ENCODE measurements around the gene WNT5B.
"Not testable (repeated sequence)": the region's sequence is repeated elsewhere in the genome, so short reads cannot be mapped to it uniquely, and the experiment has no call there.

WNT5B gene

DNA sequence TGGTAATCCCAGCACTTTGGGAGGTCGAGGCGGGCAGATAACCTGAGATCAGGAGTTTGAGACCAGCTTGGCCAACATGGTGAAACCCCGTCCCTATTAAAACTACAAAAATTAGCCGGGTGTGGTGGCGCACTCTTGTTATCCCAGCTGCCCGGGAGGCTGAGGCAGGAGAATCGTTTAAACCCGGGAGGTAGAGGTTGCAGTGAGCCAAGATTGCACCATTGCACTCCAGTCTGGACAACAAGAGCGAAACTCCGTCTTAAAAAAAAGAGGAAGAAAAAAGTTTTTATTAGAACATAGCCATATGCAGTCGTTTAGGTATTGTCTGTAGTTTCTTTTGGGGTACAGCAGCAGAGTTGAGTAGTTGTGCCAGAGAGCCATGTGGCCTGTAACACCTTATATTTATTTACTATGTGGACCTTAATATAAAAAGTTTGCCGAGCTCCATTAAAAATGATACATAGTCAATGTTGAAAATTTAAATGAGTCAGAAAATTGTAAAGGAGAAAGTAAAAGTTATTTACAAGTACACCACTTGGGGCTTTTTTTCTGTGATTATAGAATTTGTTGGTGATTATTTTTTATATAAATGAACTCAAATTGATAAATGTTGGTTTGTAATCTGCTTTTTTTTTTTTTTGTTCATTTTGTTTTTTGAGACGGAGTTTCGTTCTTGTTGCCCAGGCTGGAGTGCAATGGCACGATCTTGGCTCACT lies 64.0 kb downstream of the WNT5B start:
- no peak for DNase-seq

DNA sequence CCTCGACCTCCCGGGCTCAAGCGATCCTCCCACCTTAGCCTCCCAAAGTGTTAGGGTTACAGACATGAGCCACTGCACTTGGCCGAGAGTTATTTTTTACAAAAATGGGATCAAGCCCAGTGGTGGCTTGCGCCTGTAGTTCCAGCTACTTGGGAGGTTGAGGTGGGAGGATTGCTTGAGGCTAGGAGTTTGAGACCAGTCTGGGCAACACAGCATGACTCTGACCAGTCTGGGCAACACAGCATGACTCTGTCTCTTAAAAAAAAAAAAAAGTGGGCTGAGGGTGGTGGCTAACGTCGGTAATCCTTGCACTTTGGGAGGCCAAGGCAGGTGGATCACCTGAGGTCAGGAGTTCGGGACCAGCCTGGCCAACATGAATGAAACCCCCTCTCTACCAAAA lies 66.1 kb downstream of the WNT5B start:
- DNase-seq, result not testable (repeated sequence)

DNA sequence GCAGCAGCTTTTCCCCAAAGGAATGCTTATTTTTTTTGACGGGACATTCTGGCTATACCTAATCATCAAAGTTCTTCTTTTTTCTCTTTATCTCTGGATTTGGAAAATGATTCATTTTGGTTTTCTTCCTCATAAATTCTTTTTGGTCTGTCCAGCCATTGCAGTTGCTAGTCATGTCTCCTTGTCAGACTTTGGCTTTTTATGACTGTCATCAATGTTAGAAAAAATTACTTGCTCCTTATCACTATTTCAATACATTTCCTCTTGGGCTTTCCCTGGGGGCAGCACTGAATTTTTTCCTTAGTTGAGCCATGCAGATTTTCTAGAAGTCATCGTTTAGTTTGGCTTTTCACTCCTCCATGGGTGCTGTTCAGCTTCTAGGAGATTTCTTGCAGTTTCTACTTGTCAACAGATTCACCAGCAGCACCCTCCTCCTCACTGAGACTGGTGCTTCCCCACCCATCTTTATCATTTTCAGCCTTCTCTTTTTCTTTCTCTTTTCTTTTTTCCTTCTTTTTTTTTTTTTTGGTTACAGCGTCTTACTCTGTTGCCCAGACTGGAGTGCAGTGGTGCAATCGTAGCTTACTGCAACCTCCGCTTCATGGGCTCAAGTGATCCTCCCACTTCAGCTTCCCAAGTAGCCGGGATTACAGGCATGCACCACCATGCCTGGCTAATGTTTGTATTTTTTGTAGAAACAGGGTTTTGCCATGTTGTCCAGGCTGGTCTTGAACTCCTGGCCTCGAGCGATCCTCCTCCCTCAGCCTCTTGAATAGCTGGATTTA lies 67.0 kb downstream of the WNT5B start:
- DNase-seq, result no peak

DNA sequence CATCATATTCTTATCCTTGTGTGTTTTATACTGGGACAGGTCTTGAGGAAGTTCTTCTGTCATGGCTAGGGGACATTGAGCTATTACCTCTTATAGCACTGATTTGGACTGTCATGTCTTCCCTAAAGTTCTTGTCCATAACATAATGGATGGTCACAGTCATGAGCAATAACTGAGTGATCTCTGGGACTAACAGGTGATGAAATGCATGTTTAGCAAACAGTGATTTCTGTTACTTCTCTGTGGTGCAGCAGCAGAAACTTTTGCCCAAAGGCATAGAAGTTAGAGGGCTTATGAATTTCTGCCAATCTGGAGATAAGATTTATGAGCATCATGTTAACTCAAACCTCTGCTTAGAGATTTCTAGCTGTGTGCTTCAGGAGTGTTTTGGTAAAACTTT lies 67.8 kb downstream of the WNT5B start:
- DNase-seq, result no peak

Measured in CD4-positive, alpha-beta T cell treated with Interleukin-6 for 4 hours (primary cell).